Measurements from ENCODE around the gene ZNF107. TPM values are rescaled to one million over a fixed set of nuclear protein-coding genes. Genes with fewer than 3 reads are reported as not detected.
"Not testable (repeated sequence)": the region's sequence is repeated elsewhere in the genome, so short reads cannot be mapped to it uniquely, and the experiment has no call there.

ZNF107 gene
- polyA plus RNA-seq, 1 donor from 2014 or later: 15.3 TPM

GRCh38 chr7:64666663-64667050 lies 724 bp downstream of the ZNF107 start:
- Mint-ChIP-seq H3K9me3 (peaks cover 0 to 9% (median 2%) of the 10 kb centered on the region in 3 donors), H3K27ac (peak overlapping the region; percentile 95 to 99 (median 98))

GRCh38 chr7:64667311-64667710 lies 1.4 kb downstream of the ZNF107 start:
- Mint-ChIP-seq H3K9me3 (peaks cover 0 to 9% (median 2%) of the 10 kb centered on the region in 3 donors), H3K4me1 (peaks cover 41 to 45% (median 41%) of the 10 kb centered on the region in 3 donors), H3K36me3 (peaks cover 18% of the 10 kb centered on the region), H3K4me3 (peak overlapping the region; percentile 95 to 98 (median 98)), H3K27me3 (no peaks in the 10 kb centered on the region), H3K27ac (peak overlapping the region; percentile 95 to 99 (median 98))

More at GRCh38 chr7:64666663-64667050, 724 bp downstream of the ZNF107 start:
- H3K27me3 Mint-ChIP-seq: no peaks in the 10 kb centered on the region
- H3K36me3 Mint-ChIP-seq: peaks cover 16% of the 10 kb centered on the region
- H3K4me1 Mint-ChIP-seq: peaks cover 38 to 43% (median 38%) of the 10 kb centered on the region in 3 donors
- H3K4me3 Mint-ChIP-seq: peak overlapping the region; percentile 95 to 98 (median 98)

GRCh38 chr7:64672414-64672813 lies 6.5 kb downstream of the ZNF107 start:
- H3K36me3 Mint-ChIP-seq: peaks cover 30% of the 10 kb centered on the region
- H3K27me3 Mint-ChIP-seq: no peaks in the 10 kb centered on the region
- H3K9me3 Mint-ChIP-seq: peaks cover 0 to 9% (median 1%) of the 10 kb centered on the region in 3 donors
- peak overlapping the region in 3 of 4 donors; percentile 37 to 83 (median 67) for H3K4me3 Mint-ChIP-seq
- peak overlapping the region in 1 of 3 donors; percentile 68 for H3K27ac Mint-ChIP-seq
- H3K4me1 Mint-ChIP-seq: peaks cover 54 to 59% (median 58%) of the 10 kb centered on the region in 3 donors

GRCh38 chr7:64685091-64685490 lies 19.2 kb downstream of the ZNF107 start:
- H3K27me3 Mint-ChIP-seq: no peaks in the 10 kb centered on the region
- H3K36me3 Mint-ChIP-seq: peaks cover 28% of the 10 kb centered on the region
- peaks cover 3 to 27% (median 23%) of the 10 kb centered on the region in 3 donors for H3K9me3 Mint-ChIP-seq
- H3K4me1 Mint-ChIP-seq: peaks cover 25 to 45% (median 32%) of the 10 kb centered on the region in 3 donors
- peak overlapping the region; percentile 59 to 80 (median 77) for H3K27ac Mint-ChIP-seq
- peak overlapping the region in 1 of 4 donors; percentile 33 for H3K4me3 Mint-ChIP-seq

- H3K4me1 Mint-ChIP-seq: peaks cover 25 to 45% (median 32%) of the 10 kb centered on the region in 3 donors
- peak overlapping the region in 2 of 4 donors; percentile 33 to 54 for H3K4me3 Mint-ChIP-seq
- no peaks in the 10 kb centered on the region for H3K27me3 Mint-ChIP-seq
- H3K27ac Mint-ChIP-seq: peak overlapping the region in 1 of 3 donors; percentile 77
- H3K36me3 Mint-ChIP-seq: peaks cover 33% of the 10 kb centered on the region
- peaks cover 3 to 27% (median 23%) of the 10 kb centered on the region in 3 donors for H3K9me3 Mint-ChIP-seq
Measured at GRCh38 chr7:64685741-64686140, 19.8 kb downstream of the ZNF107 start.

GRCh38 chr7:64686493-64687184 lies 20.7 kb downstream of the ZNF107 start:
- Mint-ChIP-seq H3K27me3 (no peaks in the 10 kb centered on the region), H3K4me3 (peak overlapping the region; percentile 54 to 80 (median 65)), H3K4me1 (peaks cover 25 to 45% (median 34%) of the 10 kb centered on the region in 3 donors), H3K36me3 (peaks cover 33% of the 10 kb centered on the region), H3K27ac (peak overlapping the region; percentile 70 to 93 (median 77)), H3K9me3 (peaks cover 3 to 27% (median 23%) of the 10 kb centered on the region in 3 donors)

GRCh38 chr7:64687249-64687648 lies 21.3 kb downstream of the ZNF107 start:
- Mint-ChIP-seq H3K4me3 (peak overlapping the region in 3 of 4 donors; percentile 30 to 57 (median 54)), H3K9me3 (peaks cover 3 to 27% (median 23%) of the 10 kb centered on the region in 3 donors), H3K27ac (peak overlapping the region in 2 of 3 donors; percentile 70 to 77), H3K36me3 (peaks cover 36% of the 10 kb centered on the region), H3K4me1 (peaks cover 28 to 50% (median 36%) of the 10 kb centered on the region in 3 donors), H3K27me3 (no peaks in the 10 kb centered on the region)

- peak overlapping the region in 2 of 4 donors; percentile 27 to 86 for H3K4me3 Mint-ChIP-seq
- peaks cover 3 to 30% (median 27%) of the 10 kb centered on the region in 3 donors for H3K9me3 Mint-ChIP-seq
- H3K27ac Mint-ChIP-seq: peak overlapping the region; percentile 46 to 83 (median 73)
- H3K4me1 Mint-ChIP-seq: peaks cover 29 to 50% (median 36%) of the 10 kb centered on the region in 3 donors
- H3K27me3 Mint-ChIP-seq: no peaks in the 10 kb centered on the region
- peaks cover 37% of the 10 kb centered on the region for H3K36me3 Mint-ChIP-seq
Measured at GRCh38 chr7:64688988-64689387, 23.1 kb downstream of the ZNF107 start.

- Mint-ChIP-seq H3K4me3 (peak overlapping the region in 1 of 4 donors; percentile 32), H3K36me3 (peaks cover 24% of the 10 kb centered on the region), H3K27ac (peak overlapping the region in 1 of 3 donors; percentile 33), H3K4me1 (peaks cover 17 to 25% (median 20%) of the 10 kb centered on the region in 3 donors), H3K9me3 (peaks cover 0 to 15% (median 5%) of the 10 kb centered on the region in 3 donors), H3K27me3 (no peaks in the 10 kb centered on the region)
Measured at GRCh38 chr7:64691831-64692230, 25.9 kb downstream of the ZNF107 start.

GRCh38 chr7:64697863-64698262 lies 31.9 kb downstream of the ZNF107 start:
- peaks cover 4 to 19% (median 7%) of the 10 kb centered on the region in 3 donors for H3K9me3 Mint-ChIP-seq
- H3K4me3 Mint-ChIP-seq: peak overlapping the region in 1 of 4 donors; percentile 1
- H3K36me3 Mint-ChIP-seq: peaks cover 21% of the 10 kb centered on the region
- peak overlapping the region in 1 of 3 donors; percentile 39 for H3K27ac Mint-ChIP-seq
- H3K4me1 Mint-ChIP-seq, H3K27me3 Mint-ChIP-seq: not testable (repeated sequence)

GRCh38 chr7:64706625-64707292 lies 40.8 kb downstream of the ZNF107 start:
- H3K9me3 Mint-ChIP-seq: peaks cover 2 to 22% (median 20%) of the 10 kb centered on the region in 3 donors

GRCh38 chr7:64717896-64718295 lies 52.0 kb downstream of the ZNF107 start:
- not testable (repeated sequence) for H3K4me1 Mint-ChIP-seq, H3K4me3 Mint-ChIP-seq, H3K27ac Mint-ChIP-seq, H3K36me3 Mint-ChIP-seq, H3K27me3 Mint-ChIP-seq
- H3K9me3 Mint-ChIP-seq: peaks cover 6 to 20% (median 10%) of the 10 kb centered on the region in 3 donors

More at GRCh38 chr7:64706625-64707292, 40.8 kb downstream of the ZNF107 start:
- no peaks in the 10 kb centered on the region for H3K27me3 Mint-ChIP-seq
- H3K4me3 Mint-ChIP-seq: no peak overlapping the region
- H3K4me1 Mint-ChIP-seq: no peaks in the 10 kb centered on the region
- peaks cover 11% of the 10 kb centered on the region for H3K36me3 Mint-ChIP-seq
- no peak overlapping the region for H3K27ac Mint-ChIP-seq

GRCh38 chr7:64729089-64729848 lies 63.3 kb downstream of the ZNF107 start:
- Mint-ChIP-seq H3K9me3 (peaks cover 17 to 40% (median 37%) of the 10 kb centered on the region in 3 donors), H3K4me1 (no peaks in the 10 kb centered on the region), H3K36me3 (no peaks in the 10 kb centered on the region), H3K27ac (peak overlapping the region in 1 of 3 donors; percentile 43), H3K4me3 (no peak overlapping the region), H3K27me3 (no peaks in the 10 kb centered on the region)

GRCh38 chr7:64733550-64734240 lies 67.8 kb downstream of the ZNF107 start:
- no peaks in the 10 kb centered on the region for H3K4me1 Mint-ChIP-seq
- H3K27ac Mint-ChIP-seq: no peak overlapping the region
- no peaks in the 10 kb centered on the region for H3K27me3 Mint-ChIP-seq
- H3K4me3 Mint-ChIP-seq: peak overlapping the region in 1 of 4 donors; percentile 12
- peaks cover 7 to 19% (median 13%) of the 10 kb centered on the region in 3 donors for H3K9me3 Mint-ChIP-seq
- no peaks in the 10 kb centered on the region for H3K36me3 Mint-ChIP-seq
